GM12878 (cell line): ENCODE measurements around the gene KIF22. TPM values are rescaled to one million over a fixed set of nuclear protein-coding genes. Genes with fewer than 3 reads are reported as not detected.

Source experiments
- CBFB ChIP-seq: IDR thresholded peaks from 2 replicates; pipeline ENCODE4 v1.6.1; 2016; ENCODE audit warnings: antibody characterized with exemption, low read depth
- E4F1 ChIP-seq: fragments of 450-650 bp; IDR thresholded peaks from 2 replicates; pipeline ENCODE4 v1.6.1; 2018; ENCODE audit warnings: borderline replicate concordance, mild to moderate bottlenecking; ENCODE audit not compliant: partially characterized antibody
- EED ChIP-seq: sonication (generic); IDR thresholded peaks from 2 replicates; pipeline ENCODE4 v1.6.1; 2016; ENCODE audit warnings: antibody characterized with exemption, low read depth
- EGR1 ChIP-seq, 2 experiments: IDR thresholded peaks; 1 replicate in 1 of 2; 2 replicates in 1 of 2; pipeline ENCODE4 v1.6.1; 2011 to 2012; ENCODE audit warnings: low read depth in 2 of 2, low read length in 2 of 2, borderline replicate concordance in 1 of 2, mild to moderate bottlenecking in 1 of 2, moderate library complexity in 1 of 2
- HDAC6 ChIP-seq: fragments of 200-600 bp; sonication (generic); IDR thresholded peaks from one replicate; pipeline ENCODE4 v1.8.0; 2017; ENCODE audit warnings: antibody characterized with exemption; ENCODE audit not compliant: unreplicated experiment
- IRF4 ChIP-seq: IDR thresholded peaks from 2 replicates; pipeline ENCODE4 v1.6.1; 2011; ENCODE audit warnings: low read depth, low read length
- JUNB ChIP-seq: IDR thresholded peaks from 2 replicates; pipeline ENCODE4 v1.6.1; 2016; ENCODE audit warnings: antibody characterized with exemption, mild to moderate bottlenecking
- KAT2A ChIP-seq: conservative IDR thresholded peaks from 2 replicates; pipeline ENCODE4 v1.6.1; 2011; ENCODE audit warnings: low read depth, low read length; ENCODE audit not compliant: control insufficient read depth
- LARP7 ChIP-seq: fragments of 450-650 bp; IDR thresholded peaks from 2 replicates; pipeline ENCODE4 v1.6.1; 2017; ENCODE audit warnings: mild to moderate bottlenecking
- NFYA ChIP-seq: IDR thresholded peaks from 2 replicates; pipeline ENCODE4 v1.6.1; 2011; ENCODE audit warnings: low read depth, mild to moderate bottlenecking, low read length, improper control_type of control experiment, borderline replicate concordance
- NRF1 ChIP-seq: conservative IDR thresholded peaks from 2 replicates; pipeline ENCODE4 v1.6.1; 2011; ENCODE audit warnings: mild to moderate bottlenecking, low read depth, low read length, improper control_type of control experiment
- PAX8 ChIP-seq: fragments of 450-650 bp; IDR thresholded peaks from 2 replicates; pipeline ENCODE4 v1.6.1; 2017; ENCODE audit warnings: mild to moderate bottlenecking, moderate library complexity
- POU2F2 ChIP-seq: IDR thresholded peaks from 3 replicates; pipeline ENCODE4 v1.6.1; 2011; ENCODE audit warnings: low read depth, mild to moderate bottlenecking, low read length, borderline replicate concordance
- RB1 ChIP-seq: fragments of 450-650 bp; formaldehyde crosslinking; IDR thresholded peaks from 2 replicates; pipeline ENCODE4 v1.6.1; 2017; ENCODE audit warnings: mild to moderate bottlenecking, borderline replicate concordance
- RCOR1 ChIP-seq: conservative IDR thresholded peaks from 2 replicates; pipeline ENCODE4 v1.6.1; 2012; ENCODE audit warnings: low read depth, low read length, improper control_type of control experiment
- SP1 ChIP-seq: IDR thresholded peaks from one replicate; pipeline ENCODE4 v1.6.1; 2011; ENCODE audit warnings: low read depth, low read length
- SREBF2 ChIP-seq: IDR thresholded peaks from 2 replicates; pipeline ENCODE4 v1.6.1; 2012; ENCODE audit warnings: mild to moderate bottlenecking, low read length
- ZNF217 ChIP-seq: fragments of 450-650 bp; IDR thresholded peaks from 2 replicates; pipeline ENCODE4 v1.6.1; 2017; ENCODE audit warnings: antibody characterized with exemption, mild to moderate bottlenecking
- polyA plus RNA-seq, 11 experiments: library from polyadenylated mRNA; depleted of rRNA in 4 of 11; unstranded in 6 of 11; stranded (reverse) in 5 of 11; fragments of >200 nt; fragmentation: Nextera tagmentation in 4 of 11; fragmentation: Illumina TruSeq in 1 of 11; extraction: Ambion mirVana in 4 of 11; extraction: Trizol in 1 of 11; gene quantifications; 1 replicate in 1 of 11; 2 replicates in 10 of 11; pipeline versions ENCODE4 v1.2.1 to v1.2.3, GENCODE V29; 2011 to 2016; ENCODE audit warnings: inconsistent platforms in 2 of 11, missing spikeins in 2 of 11, low read depth in 1 of 11
- total RNA-seq, 4 experiments: library from RNA; depleted of rRNA in 3 of 4; stranded (reverse); fragments of >200 nt in 3 of 4; fragmentation: Illumina TruSeq in 1 of 4; extraction: Trizol in 1 of 4; gene quantifications; 2 replicates each; pipeline versions ENCODE4 v1.2.1 to v1.2.3, GENCODE V29; 2013 to 2021
- TF ChIP-seq, protein P1 (sequence below): IDR thresholded peaks from 2 replicates; pipeline ENCODE4 v1.6.1; 2012; ENCODE audit warnings: low read depth, low read length, improper control_type of control experiment
- TF ChIP-seq, protein P2 (sequence below): IDR thresholded peaks from 2 replicates; pipeline ENCODE4 v1.6.1; 2012; ENCODE audit warnings: low read depth, low read length, improper control_type of control experiment
- TF ChIP-seq, protein P3 (sequence below): IDR thresholded peaks from 2 replicates; pipeline ENCODE4 v1.6.1; 2011; ENCODE audit warnings: mild to moderate bottlenecking, low read depth, low read length, moderate library complexity; ENCODE audit not compliant: insufficient replicate concordance
- TF ChIP-seq, protein P4 (sequence below): fragments of 450-650 bp; IDR thresholded peaks from 2 replicates; pipeline ENCODE4 v1.6.1; 2017; ENCODE audit warnings: borderline replicate concordance

Gene KIF22
- total and polyA plus RNA-seq, 10 of the 15 experiments (the other 5 are each of a cell fraction or from before 2014, with no cell fraction given): 7.6 to 158 (median 132) TPM

- 0 out of 2 replicates have a peak, but pooled peaks have one; percentile 12 for TF ChIP-seq RB1
- TF ChIP-seq EED: no peak
- no peak for TF ChIP-seq SREBF2
- TF ChIP-seq, protein P1, sequence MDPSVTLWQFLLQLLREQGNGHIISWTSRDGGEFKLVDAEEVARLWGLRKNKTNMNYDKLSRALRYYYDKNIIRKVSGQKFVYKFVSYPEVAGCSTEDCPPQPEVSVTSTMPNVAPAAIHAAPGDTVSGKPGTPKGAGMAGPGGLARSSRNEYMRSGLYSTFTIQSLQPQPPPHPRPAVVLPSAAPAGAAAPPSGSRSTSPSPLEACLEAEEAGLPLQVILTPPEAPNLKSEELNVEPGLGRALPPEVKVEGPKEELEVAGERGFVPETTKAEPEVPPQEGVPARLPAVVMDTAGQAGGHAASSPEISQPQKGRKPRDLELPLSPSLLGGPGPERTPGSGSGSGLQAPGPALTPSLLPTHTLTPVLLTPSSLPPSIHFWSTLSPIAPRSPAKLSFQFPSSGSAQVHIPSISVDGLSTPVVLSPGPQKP: no peak
- TF ChIP-seq LARP7: no peak
- TF ChIP-seq, protein P2, sequence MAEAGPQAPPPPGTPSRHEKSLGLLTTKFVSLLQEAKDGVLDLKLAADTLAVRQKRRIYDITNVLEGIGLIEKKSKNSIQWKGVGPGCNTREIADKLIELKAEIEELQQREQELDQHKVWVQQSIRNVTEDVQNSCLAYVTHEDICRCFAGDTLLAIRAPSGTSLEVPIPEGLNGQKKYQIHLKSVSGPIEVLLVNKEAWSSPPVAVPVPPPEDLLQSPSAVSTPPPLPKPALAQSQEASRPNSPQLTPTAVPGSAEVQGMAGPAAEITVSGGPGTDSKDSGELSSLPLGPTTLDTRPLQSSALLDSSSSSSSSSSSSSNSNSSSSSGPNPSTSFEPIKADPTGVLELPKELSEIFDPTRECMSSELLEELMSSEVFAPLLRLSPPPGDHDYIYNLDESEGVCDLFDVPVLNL: no peak
- peak in 1 of 2 experiments; percentile 74; a peak in 2 of 3 replicates for TF ChIP-seq EGR1 (IDR thresholded peaks at IDR 0.05; ENCODE audit: borderline replicate concordance in 1 of 2, low read depth in 2 of 2, low read length in 2 of 2)
- TF ChIP-seq ZNF217: no peak
- TF ChIP-seq, protein P3, sequence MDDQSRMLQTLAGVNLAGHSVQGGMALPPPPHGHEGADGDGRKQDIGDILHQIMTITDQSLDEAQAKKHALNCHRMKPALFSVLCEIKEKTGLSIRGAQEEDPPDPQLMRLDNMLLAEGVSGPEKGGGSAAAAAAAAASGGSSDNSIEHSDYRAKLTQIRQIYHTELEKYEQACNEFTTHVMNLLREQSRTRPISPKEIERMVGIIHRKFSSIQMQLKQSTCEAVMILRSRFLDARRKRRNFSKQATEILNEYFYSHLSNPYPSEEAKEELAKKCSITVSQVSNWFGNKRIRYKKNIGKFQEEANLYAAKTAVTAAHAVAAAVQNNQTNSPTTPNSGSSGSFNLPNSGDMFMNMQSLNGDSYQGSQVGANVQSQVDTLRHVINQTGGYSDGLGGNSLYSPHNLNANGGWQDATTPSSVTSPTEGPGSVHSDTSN: no peak
- no peak for TF ChIP-seq PAX8
- TF ChIP-seq, protein P4, sequence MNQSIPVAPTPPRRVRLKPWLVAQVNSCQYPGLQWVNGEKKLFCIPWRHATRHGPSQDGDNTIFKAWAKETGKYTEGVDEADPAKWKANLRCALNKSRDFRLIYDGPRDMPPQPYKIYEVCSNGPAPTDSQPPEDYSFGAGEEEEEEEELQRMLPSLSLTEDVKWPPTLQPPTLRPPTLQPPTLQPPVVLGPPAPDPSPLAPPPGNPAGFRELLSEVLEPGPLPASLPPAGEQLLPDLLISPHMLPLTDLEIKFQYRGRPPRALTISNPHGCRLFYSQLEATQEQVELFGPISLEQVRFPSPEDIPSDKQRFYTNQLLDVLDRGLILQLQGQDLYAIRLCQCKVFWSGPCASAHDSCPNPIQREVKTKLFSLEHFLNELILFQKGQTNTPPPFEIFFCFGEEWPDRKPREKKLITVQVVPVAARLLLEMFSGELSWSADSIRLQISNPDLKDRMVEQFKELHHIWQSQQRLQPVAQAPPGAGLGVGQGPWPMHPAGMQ: no peak
- no peak for TF ChIP-seq NRF1
- TF ChIP-seq IRF4: 0 out of 2 replicates have a peak, but pooled peaks have one; percentile 30
- TF ChIP-seq NFYA: no peak
- TF ChIP-seq CBFB: peak; percentile 34; the same call in 1 of the 2 replicates
- TF ChIP-seq KAT2A: no peak
- no peak for TF ChIP-seq E4F1
- peak; percentile 53; the same call in 1 of the 2 replicates for TF ChIP-seq JUNB
- no peak for TF ChIP-seq RCOR1
- TF ChIP-seq HDAC6: no peak
- TF ChIP-seq SP1: peak; percentile 23
- TF ChIP-seq POU2F2: 0 out of 3 replicates have a peak, but pooled peaks have one; percentile 45
Measured at GRCh38 chr16:29745121-29745852, 45.3 kb upstream of the KIF22 start (continued).
